Measurements from ENCODE around the gene NAGPA.

DNA sequence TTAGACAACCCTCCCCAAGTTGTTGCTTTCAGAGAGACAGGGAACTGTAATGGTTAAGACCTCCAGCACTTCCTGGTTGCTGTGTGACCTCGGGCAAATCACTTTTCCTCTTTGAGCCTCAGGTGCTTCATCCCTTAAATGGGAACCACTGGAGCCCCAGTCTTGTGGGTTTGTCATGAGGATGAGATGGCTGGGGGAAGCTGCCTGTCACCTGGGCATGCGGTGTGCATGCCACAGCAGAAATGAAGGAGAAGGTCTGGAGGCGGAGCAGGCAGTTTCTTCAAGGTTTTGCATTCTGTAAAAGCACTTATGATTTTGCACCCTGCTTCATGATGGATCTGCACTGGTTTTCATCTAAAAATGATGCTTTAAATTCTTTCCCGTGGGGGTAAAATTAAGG, 22.1 kb downstream of the NAGPA start:
- TF ChIP-seq, protein P1, sequence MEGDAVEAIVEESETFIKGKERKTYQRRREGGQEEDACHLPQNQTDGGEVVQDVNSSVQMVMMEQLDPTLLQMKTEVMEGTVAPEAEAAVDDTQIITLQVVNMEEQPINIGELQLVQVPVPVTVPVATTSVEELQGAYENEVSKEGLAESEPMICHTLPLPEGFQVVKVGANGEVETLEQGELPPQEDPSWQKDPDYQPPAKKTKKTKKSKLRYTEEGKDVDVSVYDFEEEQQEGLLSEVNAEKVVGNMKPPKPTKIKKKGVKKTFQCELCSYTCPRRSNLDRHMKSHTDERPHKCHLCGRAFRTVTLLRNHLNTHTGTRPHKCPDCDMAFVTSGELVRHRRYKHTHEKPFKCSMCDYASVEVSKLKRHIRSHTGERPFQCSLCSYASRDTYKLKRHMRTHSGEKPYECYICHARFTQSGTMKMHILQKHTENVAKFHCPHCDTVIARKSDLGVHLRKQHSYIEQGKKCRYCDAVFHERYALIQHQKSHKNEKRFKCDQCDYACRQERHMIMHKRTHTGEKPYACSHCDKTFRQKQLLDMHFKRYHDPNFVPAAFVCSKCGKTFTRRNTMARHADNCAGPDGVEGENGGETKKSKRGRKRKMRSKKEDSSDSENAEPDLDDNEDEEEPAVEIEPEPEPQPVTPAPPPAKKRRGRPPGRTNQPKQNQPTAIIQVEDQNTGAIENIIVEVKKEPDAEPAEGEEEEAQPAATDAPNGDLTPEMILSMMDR (IDR thresholded peaks at IDR 0.05), result no peak
- TF ChIP-seq POLR2AphosphoS5 (IDR thresholded peaks at IDR 0.05), result no peak
- TF ChIP-seq POLR2A (IDR thresholded peaks at IDR 0.05), result no peak
- no peak for TF ChIP-seq EP300 (IDR thresholded peaks at IDR 0.05)

Data from suprapubic skin (tissue), 4 donors.